OCI-LY7 (cell line): ENCODE measurements around the gene PHF20.

Experiments
- EZH2phosphoT487 ChIP-seq: fragments of 200-600 bp; sonication (generic); IDR thresholded peaks from 2 replicates; pipeline ENCODE4 v1.6.1; 2018; ENCODE audit warnings: low read depth, borderline replicate concordance, mild to moderate bottlenecking, mixed run types, antibody characterized with exemption, low read length, moderate library complexity, mixed read lengths
- TF ChIP-seq, protein P1 (sequence below): fragments of 200-600 bp; sonication (generic); conservative IDR thresholded peaks from 2 replicates; pipeline ENCODE4 v1.5.1; 2014; ENCODE audit warnings: mild to moderate bottlenecking, antibody characterized with exemption, low read length, moderate library complexity, mixed read lengths

DNA sequence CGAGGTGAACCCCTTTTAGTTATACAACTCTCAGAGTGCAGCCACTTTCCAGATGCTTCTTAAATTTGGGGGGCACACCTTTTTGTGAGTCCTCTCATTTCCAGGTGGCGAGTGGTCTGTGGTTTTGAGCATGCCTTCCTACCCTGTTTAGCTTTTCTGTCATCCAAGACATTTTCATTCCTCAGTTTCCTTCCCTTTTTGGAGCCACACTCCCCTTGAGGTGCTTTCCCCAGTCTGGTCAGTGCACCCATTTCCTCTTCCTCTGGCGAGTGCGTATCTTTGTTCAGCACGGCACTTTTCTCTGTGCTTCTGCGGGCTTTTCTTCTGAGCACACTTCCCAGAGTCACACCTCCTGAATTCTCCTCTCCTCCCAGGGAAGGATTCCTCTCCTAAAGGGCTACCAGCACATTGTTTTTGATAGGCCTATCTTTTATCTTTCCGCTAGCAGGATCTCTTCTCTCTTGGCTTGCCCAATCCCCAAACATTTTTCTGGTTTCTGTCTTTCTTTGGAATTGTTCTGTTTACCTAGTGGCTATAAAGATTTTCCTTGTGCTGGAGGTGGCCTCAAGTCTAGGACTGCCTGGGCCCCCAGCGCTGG is 1.4 kb downstream of the PHF20 start:
- TF ChIP-seq, protein P1, sequence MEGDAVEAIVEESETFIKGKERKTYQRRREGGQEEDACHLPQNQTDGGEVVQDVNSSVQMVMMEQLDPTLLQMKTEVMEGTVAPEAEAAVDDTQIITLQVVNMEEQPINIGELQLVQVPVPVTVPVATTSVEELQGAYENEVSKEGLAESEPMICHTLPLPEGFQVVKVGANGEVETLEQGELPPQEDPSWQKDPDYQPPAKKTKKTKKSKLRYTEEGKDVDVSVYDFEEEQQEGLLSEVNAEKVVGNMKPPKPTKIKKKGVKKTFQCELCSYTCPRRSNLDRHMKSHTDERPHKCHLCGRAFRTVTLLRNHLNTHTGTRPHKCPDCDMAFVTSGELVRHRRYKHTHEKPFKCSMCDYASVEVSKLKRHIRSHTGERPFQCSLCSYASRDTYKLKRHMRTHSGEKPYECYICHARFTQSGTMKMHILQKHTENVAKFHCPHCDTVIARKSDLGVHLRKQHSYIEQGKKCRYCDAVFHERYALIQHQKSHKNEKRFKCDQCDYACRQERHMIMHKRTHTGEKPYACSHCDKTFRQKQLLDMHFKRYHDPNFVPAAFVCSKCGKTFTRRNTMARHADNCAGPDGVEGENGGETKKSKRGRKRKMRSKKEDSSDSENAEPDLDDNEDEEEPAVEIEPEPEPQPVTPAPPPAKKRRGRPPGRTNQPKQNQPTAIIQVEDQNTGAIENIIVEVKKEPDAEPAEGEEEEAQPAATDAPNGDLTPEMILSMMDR, result no peak
- TF ChIP-seq EZH2phosphoT487, result no peak
